Cardiac septum (tissue), 1 donor: ENCODE measurements around the gene MAPK14. TPM values are rescaled to one million over a fixed set of nuclear protein-coding genes. Genes with fewer than 3 reads are reported as not detected.
"Not testable (repeated sequence)": the region's sequence is repeated elsewhere in the genome, so short reads cannot be mapped to it uniquely, and the experiment has no call there.

ENCODE experiments used
- DNase-seq: peaks from one replicate; pipeline ENCODE4 v3.0.0-alpha.2; 2020; ENCODE audit warnings: low spot score
- intact Hi-C: fragments of 100-400 bp; cut with DNase I; formaldehyde crosslinking; loops from one replicate; pipeline ENCODE4 v1.14.0; 2022
- total RNA-seq: library from RNA; stranded (reverse); fragmentation: NEBNext Ultra II Directional; extraction: Animal tissue kit (Norgen Biotek cat#: 25700); gene quantifications from one replicate; pipeline ENCODE4 v1.2.1, GENCODE V29; 2021
- donor health status: DM: no; HTN: no; CAD: no.

The MAPK14 gene
- total RNA-seq, 1 donor from 2014 or later, result 25.6 TPM

GRCh38 chr6:36064770-36065396, 37.3 kb downstream of the MAPK14 start:
- intact Hi-C loops, result no loop called here

DNA sequence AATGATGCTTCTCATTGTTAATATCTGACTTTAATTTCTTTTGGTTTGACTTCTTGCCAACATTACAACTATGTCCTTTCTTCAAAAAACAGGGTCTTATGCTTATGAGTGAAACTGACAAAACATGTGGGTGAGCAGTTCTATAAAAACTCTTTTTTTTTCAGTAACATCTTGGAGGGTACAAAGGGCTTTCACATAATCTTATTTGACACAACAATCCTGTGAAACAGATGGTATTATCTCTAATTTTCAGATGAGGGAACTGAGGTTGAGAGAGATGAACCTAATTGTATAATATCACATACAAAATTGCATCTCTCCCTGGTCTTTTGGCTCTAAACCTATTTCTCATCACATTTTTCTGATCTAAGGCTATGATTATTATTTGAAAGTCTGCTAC, 38.3 kb downstream of the MAPK14 start:
- intact Hi-C loops, result no loop called here
- no peak for DNase-seq

More at GRCh38 chr6:36064770-36065396, 37.3 kb downstream of the MAPK14 start:
- DNase-seq, result no peak

DNA sequence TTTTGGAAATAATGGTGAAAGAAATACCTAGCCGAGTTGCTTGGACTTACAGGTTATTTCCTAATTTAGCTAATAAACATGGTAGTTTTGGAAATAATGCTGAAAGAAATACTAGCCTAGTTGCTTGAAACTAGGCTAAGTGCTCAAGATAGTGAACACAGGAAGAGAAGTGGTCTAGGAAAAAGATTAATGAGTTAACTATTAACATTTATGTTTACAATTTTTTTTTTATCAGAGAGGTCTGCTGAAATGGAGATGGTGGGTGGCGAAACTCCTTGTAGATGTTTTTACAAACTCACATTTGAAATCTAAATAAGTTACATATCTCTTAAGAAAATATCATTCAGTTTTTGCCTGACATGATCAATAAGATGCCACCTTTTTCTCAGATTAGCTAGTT, 39.2 kb downstream of the MAPK14 start:
- intact Hi-C loops, result no loop called here
- DNase-seq, result no peak

- DNase-seq, result no peak
- intact Hi-C loops, result no loop called here
Observed at GRCh38 chr6:36067374-36068011, 39.9 kb downstream of the MAPK14 start.

DNA sequence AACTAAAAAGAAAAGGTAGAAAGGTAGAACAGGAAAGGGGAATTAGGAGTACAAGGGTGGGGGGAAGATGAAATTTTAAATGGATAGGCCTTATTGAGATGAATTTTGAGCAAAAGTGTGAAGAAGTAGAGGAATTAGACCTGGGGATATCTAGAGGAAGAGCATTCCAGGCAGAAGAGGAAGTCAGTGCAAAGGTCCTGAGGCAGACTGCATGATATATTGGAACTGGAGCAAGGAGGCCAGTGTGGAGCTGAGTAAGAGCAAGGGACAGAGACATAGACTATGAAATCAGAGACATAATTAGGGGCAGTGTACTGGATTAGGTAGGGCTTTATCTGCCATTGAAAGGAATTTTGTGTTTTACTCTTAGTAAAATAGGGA, 40.4 kb downstream of the MAPK14 start:
- DNase-seq, result no peak
- intact Hi-C loops, result no loop called here

GRCh38 chr6:36068586-36068985, 41.0 kb downstream of the MAPK14 start:
- intact Hi-C loops, result no loop called here
- no peak for DNase-seq

DNA sequence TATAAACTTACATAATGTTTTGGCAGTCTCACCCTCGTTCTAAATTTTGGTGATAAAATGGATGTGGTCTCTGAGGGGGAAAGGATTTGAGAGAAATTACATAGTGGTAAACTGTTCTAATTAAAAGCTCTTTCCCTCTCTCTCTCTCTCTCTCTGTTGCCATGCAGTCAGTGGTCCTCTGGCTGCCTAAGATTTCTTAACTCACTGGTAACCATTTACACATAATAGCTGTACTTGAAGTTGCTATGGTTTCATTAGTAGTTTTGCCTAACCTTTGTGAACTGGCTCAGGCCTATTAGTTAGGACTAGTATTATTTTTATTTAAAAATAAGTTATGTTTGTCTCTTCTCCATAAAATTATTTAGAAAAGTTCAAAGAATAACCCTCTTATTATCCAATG, 42.0 kb downstream of the MAPK14 start:
- intact Hi-C loops, result no loop called here

DNA sequence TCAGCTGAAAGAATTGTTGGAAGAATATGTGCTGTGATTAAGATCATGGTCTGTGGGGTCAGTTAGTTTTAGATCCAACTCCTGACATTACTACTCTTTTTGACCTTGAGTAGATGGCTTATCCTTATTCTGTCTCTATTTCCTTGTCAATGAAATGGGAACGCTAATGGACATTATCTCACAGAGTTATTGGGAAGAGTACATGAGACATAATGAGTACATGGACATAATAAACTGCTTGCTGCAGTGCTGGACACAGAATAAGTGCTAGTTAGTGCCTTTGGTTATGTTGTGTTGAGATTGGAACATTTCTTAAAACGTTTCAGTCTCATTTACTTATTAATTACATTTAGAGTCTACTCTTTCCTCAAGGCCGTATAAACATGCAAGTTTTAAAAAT, 42.6 kb downstream of the MAPK14 start:
- intact Hi-C loops, result no loop called here
- no peak for DNase-seq

More for the DNA sequence above, 42.0 kb downstream of the MAPK14 start:
- DNase-seq, result no peak

- intact Hi-C loops, result no loop called here
- no peak for DNase-seq
Observed at GRCh38 chr6:36071281-36071680, 43.7 kb downstream of the MAPK14 start.

DNA sequence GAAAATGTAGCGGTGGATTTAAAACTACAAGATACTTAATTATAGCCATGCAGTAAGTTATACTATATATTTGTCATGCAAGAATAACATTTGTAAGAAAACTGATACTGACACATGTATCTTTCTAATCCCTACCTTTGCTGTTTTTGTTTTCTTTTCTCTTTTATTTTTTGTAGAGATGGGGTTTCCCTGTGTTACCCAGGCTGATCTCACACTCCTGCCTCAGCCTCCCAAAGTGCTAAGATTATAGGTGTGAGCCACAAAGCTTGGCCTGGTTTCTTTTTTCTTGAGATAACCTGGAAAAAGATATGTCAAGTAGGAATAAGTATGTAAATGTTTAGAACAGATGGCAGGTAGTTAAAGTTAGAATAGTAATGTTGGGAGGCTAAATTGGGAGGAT, 44.1 kb downstream of the MAPK14 start:
- intact Hi-C loops, result no loop called here
- no peak for DNase-seq

- intact Hi-C loops, result no loop called here
- no peak for DNase-seq
Observed at GRCh38 chr6:36072681-36073080, 45.1 kb downstream of the MAPK14 start.

DNA sequence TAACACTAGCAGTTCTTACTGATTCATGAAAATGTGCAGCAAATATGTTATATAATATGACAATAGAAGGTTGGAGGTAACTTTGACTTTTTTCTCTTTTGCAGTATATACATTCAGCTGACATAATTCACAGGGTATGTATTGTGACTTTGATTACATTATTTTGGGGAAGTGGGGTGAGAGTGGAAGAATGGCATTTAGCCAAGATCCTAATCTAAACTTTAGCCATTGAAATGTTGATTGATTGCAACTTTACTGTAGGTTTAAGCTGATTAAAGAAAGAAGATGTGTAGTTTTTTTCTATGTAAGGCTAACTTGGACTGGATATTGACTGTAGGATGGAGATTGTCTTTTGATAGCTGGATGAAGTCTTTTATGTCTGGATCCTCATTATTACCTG, 46.0 kb downstream of the MAPK14 start:
- intact Hi-C loops, result no loop called here
- DNase-seq, result no peak

GRCh38 chr6:36075656-36076055, 48.0 kb downstream of the MAPK14 start:
- intact Hi-C loops, result no loop called here
- DNase-seq, result no peak

DNA sequence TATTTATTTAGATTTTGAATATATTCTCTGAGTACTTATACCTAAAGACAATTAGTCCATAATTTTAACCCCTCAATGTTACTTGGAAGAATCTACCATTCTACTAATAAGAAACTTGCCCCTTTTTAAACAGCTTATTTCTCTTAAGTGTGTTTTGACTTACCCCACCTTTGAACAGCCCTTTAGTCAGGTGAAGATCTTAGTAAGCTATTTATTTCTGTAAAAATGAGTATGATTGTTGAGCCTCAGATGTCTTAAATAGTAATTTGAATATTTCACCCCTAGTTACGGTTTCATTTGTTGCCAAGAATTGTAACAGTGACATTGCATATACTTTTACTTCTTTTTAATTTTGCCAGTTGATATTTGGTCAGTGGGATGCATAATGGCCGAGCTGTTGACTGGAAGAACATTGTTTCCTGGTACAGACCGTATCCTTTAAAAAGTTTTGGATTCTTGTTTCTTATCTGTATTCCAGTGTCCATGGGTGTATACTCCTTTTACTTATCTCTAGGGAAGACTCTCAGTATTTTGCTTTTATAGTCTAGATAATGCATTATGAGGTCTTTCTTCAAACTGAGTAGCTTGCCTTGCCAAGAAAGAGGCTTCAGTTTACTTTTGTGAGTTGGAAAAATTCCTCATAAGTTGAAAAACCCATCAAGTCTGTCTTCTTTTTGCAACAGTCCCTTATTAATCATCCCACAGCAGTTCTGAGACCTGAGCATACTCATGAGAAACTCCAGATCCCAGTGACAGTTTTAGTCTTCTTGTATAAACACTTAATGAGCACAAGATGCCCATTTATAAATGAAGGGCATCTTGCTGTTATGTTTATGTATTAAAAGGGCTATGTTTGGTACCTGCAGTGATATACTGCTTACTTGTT, 48.8 kb downstream of the MAPK14 start:
- no peak for DNase-seq
- intact Hi-C loops, result no loop called here

DNA sequence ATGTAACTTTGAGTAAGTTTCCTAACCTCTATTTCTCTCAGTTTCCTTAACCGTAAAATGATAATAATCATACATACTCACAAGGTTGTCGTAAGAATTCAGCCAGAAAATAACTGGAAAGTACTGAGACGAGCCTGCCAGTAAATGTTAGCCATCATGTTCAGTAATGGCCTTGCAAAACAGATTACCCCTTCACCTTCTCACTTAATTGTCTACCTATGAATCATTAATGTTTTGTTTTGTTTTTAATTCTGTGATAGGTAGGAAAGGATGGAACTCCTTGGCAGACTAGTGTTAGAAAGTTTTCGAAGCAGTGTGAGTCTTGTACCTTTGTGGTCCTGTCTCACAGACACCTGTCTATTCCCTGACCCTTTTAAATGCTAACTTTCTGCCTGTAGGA, 50.6 kb downstream of the MAPK14 start:
- intact Hi-C loops, result no loop called here

GRCh38 chr6:36079601-36080000, 52.0 kb downstream of the MAPK14 start:
- intact Hi-C loops, result no loop called here
- no peak for DNase-seq

More for the DNA sequence above, 50.6 kb downstream of the MAPK14 start:
- DNase-seq, result no peak

DNA sequence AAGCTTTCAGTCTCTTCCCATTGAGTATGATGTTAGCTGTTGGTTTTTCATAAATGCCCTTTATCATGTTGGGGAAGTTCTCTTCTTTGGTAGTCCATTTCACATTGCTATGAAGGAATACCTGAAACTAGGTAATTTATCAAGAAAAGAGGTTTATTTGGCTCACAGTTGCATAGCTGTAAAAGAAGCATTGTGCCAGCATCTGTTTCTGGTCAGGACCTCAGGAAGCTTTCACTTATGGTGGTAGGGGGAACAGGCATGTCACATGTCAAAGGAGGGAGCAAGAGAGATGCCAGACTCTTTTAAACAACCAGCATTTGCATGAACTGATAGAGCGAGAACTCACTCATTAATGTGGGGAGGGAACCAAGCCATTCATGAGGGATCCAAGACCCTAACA, 54.7 kb downstream of the MAPK14 start:
- no peak for DNase-seq
- intact Hi-C loops, result no loop called here

DNA sequence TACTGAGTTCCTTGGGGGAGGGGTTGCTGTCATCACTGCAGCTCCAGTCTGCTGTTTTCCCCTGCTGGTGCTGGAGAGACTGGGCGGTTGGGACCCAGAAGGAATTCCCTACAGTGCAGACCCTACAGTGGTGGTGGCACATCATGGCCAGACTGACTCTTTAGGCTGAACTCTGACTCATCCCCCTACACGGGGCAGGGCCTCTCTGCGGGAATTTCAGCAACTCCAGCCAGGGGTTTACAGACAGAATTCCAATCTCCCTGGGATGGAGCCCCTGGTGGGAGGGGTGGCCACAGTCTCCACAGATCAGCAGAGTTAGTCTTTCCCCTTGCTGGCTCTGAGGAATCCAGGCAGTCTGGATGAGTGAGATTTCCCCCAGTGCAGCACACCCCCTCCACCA, 55.8 kb downstream of the MAPK14 start:
- intact Hi-C loops, result no loop called here
- DNase-seq, result no peak

GRCh38 chr6:36088204-36088603, 60.6 kb downstream of the MAPK14 start:
- DNase-seq, intact Hi-C loops: not testable (repeated sequence)

DNA sequence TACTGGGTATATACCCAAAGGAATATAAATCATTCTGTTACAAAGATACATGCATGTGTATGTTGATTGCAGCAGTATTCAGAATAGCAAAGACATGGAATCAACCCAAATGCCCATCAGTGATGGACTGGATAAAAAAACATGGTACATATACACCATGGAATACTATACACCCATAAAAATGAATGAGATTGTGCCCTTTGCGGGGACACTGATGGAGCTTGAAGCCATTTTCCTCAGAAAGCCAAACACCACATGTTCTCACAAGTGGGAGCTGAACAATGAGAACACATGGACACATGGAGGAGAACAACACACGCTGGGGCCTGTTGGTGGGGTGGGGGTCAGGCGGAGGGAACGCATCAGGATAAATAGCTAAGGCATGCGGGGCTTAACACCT, 61.4 kb downstream of the MAPK14 start:
- DNase-seq, result no peak
- intact Hi-C loops, result no loop called here

GRCh38 chr6:36094238-36094637, 66.6 kb downstream of the MAPK14 start:
- no peak for DNase-seq

More at GRCh38 chr6:36094238-36094637, 66.6 kb downstream of the MAPK14 start:
- intact Hi-C loops, result no loop called here
